Right atrium auricular region (tissue), 2 donors: ENCODE data around the gene CCDC24. TPM values are rescaled to one million over a fixed set of nuclear protein-coding genes. Genes with fewer than 3 reads are reported as not detected.
A peak's percentile ranks its signal among the peaks of the same experiment; 100 is the strongest.

Experiments used
- DNase-seq: peaks from one replicate; pipeline ENCODE4 v3.0.0-alpha.2; 2019; ENCODE audit warnings: low spot score
- H3K27ac ChIP-seq, 2 donors: fragments of 200-600 bp; sonication (generic); 1 replicate in 1 of 2; 2 replicates in 1 of 2; pipeline ENCODE4 v1.5.1; 2016 to 2019
- H3K27me3 ChIP-seq, 2 donors: fragments of 200-600 bp; sonication (generic); one replicate each; pipeline versions ENCODE4 v1.5.1 to v1.6.0; 2017 to 2019
- H3K36me3 ChIP-seq: fragments of 200-600 bp; sonication (generic); one replicate; pipeline ENCODE4 v1.5.1; 2016
- H3K4me1 ChIP-seq, 2 donors: fragments of 200-600 bp; sonication (generic); one replicate each; pipeline versions ENCODE4 v1.5.1 to v1.6.0; 2017 to 2019
- H3K4me3 ChIP-seq, 2 donors: fragments of 200-600 bp; sonication (generic); 1 replicate in 1 of 2; 2 replicates in 1 of 2; pipeline ENCODE4 v1.5.1; 2017 to 2019; ENCODE audit warnings: mild to moderate bottlenecking in 1 of 2, moderate library complexity in 1 of 2
- H3K9me3 ChIP-seq, 2 donors: fragments of 200-600 bp; sonication (generic); one replicate each; pipeline ENCODE4 v1.5.1; 2019
- total RNA-seq, 2 donors: library from RNA; depleted of rRNA; stranded (reverse); fragments of >200 nt; gene quantifications; one replicate each; pipeline ENCODE4 v1.1.0, GENCODE V29; 2016
- TF ChIP-seq, protein P1 (sequence below), 2 donors: fragments of 200-600 bp; sonication (generic); IDR thresholded peaks; one replicate each; pipeline ENCODE4 v1.5.1; 2019; ENCODE audit warnings: antibody characterized with exemption in 2 of 2

The CCDC24 gene
- total RNA-seq, 2 donors from 2014 or later, result 1.6 to 2.0 TPM

DNA sequence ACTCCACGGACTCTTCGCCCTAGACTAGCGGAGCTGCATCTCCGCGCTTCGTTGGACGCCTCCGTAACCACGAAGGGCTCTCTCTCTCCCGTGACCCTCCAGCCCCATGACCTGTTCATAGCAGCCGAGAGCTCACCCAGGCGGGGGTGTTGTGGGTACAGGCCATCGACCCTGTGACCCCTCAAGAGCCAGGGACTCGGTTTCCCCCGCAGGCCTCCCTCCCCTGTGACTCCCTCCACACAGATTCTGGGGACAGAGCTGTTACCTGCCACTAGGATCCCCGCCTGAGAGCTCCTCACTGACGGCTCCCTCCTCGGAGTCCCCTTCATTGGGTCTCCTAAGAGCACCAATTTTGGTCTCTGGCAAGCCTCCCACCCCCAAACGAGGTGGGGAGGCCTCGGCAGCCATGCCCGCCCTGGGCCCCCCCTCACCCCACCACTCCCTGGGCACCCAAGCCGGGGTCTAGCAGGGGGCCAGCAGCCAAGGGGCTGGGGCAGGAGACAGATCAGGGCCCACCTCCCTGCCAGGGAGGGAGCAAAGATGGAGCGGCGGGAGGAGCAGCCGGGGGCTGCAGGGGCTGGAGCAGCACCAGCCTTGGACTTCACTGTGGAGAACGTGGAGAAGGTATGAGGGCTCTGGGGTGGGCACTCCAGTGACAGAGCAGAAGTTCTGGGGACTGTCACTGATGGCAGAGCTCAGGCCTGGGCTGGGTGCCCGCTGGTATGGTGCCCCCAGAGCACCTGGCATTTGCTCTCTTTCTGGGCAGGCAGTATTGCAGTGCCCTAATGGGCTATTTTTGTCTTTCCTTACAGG lies 44.1 kb upstream of the CCDC24 start:
- Histone ChIP-seq H3K36me3 (peaks cover 6% of the 10 kb centered on the region), H3K9me3 (no peaks in the 10 kb centered on the region), H3K4me3 (peak overlapping the region; percentile 63 to 79), H3K27ac (peak overlapping the region; percentile 93 to 96), H3K27me3 (no peaks in the 10 kb centered on the region), H3K4me1 (peaks cover 0 to 33% of the 10 kb centered on the region in 2 donors)
- TF ChIP-seq, protein P1, sequence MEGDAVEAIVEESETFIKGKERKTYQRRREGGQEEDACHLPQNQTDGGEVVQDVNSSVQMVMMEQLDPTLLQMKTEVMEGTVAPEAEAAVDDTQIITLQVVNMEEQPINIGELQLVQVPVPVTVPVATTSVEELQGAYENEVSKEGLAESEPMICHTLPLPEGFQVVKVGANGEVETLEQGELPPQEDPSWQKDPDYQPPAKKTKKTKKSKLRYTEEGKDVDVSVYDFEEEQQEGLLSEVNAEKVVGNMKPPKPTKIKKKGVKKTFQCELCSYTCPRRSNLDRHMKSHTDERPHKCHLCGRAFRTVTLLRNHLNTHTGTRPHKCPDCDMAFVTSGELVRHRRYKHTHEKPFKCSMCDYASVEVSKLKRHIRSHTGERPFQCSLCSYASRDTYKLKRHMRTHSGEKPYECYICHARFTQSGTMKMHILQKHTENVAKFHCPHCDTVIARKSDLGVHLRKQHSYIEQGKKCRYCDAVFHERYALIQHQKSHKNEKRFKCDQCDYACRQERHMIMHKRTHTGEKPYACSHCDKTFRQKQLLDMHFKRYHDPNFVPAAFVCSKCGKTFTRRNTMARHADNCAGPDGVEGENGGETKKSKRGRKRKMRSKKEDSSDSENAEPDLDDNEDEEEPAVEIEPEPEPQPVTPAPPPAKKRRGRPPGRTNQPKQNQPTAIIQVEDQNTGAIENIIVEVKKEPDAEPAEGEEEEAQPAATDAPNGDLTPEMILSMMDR (IDR thresholded peaks at IDR 0.05), result no peak
- no peak for DNase-seq

DNA sequence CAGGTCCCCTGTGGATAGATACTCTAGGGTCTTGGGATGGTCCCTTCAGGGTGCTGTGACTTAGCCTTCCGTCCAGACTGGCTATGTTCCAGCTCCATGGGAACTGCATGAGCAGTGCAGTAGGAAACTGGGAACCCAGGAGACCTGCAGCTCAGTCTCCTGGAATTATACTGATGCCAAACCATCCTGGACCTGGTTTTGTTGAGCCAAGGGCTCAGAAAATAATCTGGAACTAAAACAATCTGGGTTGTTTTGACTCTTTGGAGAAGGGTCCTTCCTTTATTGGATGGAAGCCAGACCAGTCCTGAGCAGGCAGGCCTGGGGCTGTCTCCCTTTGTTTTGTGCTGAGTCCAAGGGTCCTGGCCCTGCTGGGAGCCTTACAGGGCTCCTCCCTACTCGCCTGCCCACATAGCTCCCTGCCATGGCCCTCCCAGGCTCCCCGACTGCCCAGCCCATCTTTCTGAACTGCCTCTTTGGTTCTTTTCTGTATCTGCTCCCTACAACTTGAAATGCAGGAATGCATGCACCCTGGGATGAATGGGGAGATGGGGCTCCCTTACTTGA lies 43.4 kb upstream of the CCDC24 start:
- Histone ChIP-seq H3K27me3 (no peaks in the 10 kb centered on the region), H3K9me3 (no peaks in the 10 kb centered on the region), H3K27ac (peak overlapping the region; percentile 93 to 96), H3K4me1 (peaks cover 0 to 33% of the 10 kb centered on the region in 2 donors), H3K4me3 (peak overlapping the region; percentile 63 to 79), H3K36me3 (peaks cover 6% of the 10 kb centered on the region)
- no peak for DNase-seq
- TF ChIP-seq, protein P1 (IDR thresholded peaks at IDR 0.05), result no peak

DNA sequence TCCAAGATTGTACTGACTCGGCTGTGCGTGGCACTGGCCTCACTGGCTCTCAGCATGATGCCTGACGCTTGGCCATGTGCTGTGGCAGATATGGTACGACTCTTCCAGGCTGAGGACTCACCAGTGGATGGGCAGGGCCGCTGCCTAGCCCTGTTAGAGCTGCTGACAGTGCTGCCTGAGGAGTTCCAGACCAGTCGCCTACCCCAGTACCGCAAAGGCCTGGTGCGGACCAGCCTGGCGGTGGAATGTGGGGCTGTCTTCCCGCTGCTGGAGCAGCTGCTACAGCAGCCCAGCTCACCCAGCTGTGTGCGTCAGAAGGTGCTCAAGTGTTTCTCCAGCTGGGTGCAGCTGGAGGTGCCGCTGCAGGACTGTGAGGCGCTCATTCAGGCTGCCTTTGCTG lies 41.7 kb upstream of the CCDC24 start:
- Histone ChIP-seq H3K4me1 (peaks cover 0 to 33% of the 10 kb centered on the region in 2 donors), H3K27me3 (no peaks in the 10 kb centered on the region), H3K9me3 (no peaks in the 10 kb centered on the region), H3K4me3 (no peak overlapping the region), H3K36me3 (peaks cover 6% of the 10 kb centered on the region), H3K27ac (no peak overlapping the region)
- no peak for DNase-seq
- TF ChIP-seq, protein P1 (IDR thresholded peaks at IDR 0.05), result no peak

DNA sequence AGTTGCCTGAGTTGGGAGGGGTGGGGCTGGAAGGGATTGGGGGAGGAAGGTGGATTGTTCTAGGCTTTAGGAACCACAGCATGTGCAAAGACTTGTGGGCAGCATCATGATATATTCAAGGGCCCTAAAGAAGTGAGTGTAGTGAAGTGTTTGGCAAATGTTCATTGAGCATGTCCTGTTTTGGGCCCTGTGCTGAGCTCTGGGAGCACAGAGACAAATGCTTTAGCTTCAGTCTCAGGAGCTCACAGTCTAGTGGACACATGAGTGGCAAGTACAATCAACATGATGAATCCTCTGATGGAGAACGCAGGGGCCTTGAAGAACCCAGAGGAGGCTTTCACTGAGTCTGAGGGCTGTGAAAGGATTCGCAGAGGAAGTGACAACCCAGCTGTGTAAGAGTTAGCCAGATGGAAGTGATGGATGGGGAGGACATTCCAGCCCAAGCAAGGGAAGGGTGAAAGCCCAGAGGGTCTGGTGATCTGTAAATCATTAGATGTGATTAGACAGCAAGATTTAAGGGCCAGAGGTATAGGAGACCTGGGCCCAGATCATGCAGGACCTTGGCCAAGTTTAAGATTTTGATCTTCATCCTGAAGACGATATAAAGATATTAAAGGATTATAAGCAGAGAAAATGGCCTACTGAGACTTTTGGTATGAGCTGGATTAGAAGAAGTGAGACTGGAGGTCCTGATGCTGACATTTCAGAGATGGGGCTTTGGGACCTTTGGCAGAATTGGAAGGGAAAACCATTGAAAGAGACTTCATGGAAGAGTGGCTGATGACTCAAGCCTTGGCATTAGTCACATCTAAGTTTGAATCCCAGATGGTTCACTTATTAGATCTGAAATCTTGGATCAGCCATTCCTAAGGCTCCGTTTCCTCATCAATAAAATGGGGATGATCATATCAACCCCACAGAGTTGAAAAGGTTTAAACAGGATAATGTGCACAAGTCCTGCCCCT lies 40.1 kb upstream of the CCDC24 start:
- Histone ChIP-seq H3K27me3 (no peaks in the 10 kb centered on the region), H3K36me3 (peaks cover 6% of the 10 kb centered on the region), H3K4me3 (no peak overlapping the region), H3K4me1 (peaks cover 0 to 22% of the 10 kb centered on the region in 2 donors), H3K9me3 (no peaks in the 10 kb centered on the region), H3K27ac (no peak overlapping the region)
- no peak for DNase-seq
- TF ChIP-seq, protein P1 (IDR thresholded peaks at IDR 0.05), result no peak

DNA sequence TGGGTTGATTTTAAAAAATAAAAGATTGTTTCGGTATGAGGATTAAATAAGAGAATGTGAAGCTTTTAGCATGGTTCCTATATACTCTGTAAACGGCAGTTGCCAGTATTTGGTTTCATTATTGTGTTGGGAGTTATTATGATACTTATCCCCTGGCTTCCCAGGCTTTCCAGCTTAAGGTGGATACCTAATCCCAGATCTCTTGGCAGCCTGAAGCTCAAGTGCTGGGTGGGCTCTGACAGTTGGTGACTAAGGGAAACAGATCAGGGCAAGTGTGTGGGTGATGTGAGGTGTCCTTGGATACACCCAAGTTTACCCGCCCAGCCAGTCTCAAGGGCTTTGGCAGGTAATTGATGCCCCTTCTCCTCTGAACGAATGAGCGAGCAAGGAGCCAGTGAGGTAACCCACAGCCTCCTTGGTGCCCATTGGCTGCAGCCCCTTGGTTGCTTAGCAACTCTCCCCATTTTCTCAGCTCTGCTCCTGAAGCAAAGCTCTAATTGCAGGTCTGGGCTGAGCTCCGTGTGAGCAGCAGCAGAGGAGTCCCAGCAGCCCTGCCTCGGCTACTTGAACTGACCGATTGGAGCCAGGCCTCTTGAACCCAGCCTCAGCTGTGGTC lies 38.6 kb upstream of the CCDC24 start:
- H3K27ac ChIP-seq, result no peak overlapping the region
- no peak for DNase-seq
- TF ChIP-seq, protein P1 (IDR thresholded peaks at IDR 0.05), result no peak
- H3K4me1 ChIP-seq, result peaks cover 0 to 13% of the 10 kb centered on the region in 2 donors
- peaks cover 21% of the 10 kb centered on the region for H3K36me3 ChIP-seq
- no peak overlapping the region for H3K4me3 ChIP-seq
- H3K9me3 ChIP-seq, result no peaks in the 10 kb centered on the region
- no peaks in the 10 kb centered on the region for H3K27me3 ChIP-seq
